EH (cell line): ENCODE results near the gene TEPSIN.

ENCODE experiments used
- DNase-seq: peaks from one replicate; pipeline ENCODE4 v3.0.0-alpha.2; 2015; ENCODE audit warnings: low read depth

The TEPSIN gene

DNA sequence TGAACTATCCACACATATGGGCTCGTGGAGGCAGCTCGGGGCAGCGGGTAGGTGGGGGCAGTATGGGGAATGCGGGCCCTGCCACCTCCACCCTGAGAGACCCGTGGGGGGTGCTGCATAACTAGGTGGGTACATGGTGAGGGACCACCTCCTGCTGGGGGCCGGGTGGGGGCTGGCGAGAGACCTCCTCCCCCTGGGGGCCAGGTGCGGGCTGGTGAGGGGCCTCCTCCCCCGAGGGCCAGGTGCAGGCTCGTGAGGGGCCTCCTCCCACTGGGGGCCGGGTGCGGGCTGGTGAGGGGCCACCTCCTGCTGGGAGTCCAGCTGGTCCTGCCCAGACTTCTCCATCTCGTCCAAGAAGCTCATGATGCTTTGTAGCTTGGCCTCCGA lies 41.5 kb downstream of the TEPSIN start:
- DNase-seq, result no peak

DNA sequence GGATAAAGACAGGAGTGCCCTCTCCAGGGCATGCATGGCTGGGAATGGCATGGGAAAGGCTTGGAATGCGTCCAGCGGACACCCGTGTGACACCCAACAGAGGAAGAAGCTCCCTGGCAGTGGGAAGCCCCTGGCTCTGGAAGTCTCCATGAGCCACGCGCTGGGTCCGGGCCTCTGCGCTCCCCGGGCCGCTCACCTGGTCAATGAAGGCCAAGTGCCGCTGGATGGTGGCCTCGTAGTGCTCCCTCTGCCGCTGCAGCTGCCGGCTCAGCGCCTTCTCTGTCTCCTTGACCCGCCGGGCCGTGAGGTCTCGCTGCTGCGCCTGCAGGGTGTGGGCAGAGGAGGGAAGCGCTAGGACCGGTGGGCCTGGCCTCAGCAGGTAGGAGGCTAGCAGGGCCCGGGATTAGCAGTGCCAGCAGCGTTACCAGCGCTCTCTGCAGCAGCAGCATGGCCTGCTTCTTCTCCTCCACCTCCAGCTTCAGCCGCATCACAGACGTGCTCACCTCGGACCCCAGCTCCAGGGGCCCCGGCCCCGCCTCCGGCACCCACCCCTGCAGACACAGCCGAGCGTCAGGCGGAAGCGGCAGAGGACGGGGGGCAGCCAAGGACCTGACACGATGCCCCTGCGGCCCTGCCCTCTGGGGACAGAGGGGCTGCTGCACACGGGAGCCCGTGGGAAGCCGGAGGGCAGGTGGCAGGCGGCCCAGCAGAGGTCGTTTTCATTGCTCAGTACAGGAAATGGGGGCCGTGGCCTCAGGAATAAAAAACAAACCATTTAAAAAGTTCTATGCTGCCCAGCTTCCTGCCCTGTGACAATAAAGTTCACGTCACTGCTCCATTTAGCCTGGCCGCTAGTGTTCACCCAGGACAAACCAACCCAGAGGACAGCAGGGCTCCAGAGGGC lies 42.1 kb downstream of the TEPSIN start:
- DNase-seq, result no peak

DNA sequence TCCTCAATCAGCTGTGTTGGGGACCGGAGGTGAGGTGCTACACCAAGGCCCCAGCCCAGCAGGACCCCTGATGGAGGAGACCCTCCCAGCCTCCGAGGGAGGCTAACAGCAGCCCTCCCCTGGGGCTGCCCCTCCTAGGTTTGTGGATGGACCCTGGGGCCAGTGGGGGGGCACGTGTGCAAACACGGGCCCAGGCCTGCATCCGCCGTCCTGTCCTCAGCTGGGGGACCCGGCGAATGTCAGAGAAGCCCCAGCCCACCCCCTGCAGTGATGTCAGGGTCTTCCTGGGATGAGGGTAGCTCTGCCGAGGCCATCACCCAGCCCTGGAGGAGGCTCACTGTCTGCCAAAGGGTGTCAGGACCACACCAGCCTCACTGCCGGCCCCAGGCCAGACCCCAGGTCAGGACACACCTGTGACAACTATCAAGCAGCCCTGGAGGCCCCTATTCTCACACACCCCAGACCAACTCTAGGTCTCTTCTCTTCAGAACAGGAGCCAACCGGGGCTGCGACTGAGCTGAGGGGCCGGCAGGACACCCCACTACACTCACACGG lies 42.8 kb downstream of the TEPSIN start:
- no peak for DNase-seq

DNA sequence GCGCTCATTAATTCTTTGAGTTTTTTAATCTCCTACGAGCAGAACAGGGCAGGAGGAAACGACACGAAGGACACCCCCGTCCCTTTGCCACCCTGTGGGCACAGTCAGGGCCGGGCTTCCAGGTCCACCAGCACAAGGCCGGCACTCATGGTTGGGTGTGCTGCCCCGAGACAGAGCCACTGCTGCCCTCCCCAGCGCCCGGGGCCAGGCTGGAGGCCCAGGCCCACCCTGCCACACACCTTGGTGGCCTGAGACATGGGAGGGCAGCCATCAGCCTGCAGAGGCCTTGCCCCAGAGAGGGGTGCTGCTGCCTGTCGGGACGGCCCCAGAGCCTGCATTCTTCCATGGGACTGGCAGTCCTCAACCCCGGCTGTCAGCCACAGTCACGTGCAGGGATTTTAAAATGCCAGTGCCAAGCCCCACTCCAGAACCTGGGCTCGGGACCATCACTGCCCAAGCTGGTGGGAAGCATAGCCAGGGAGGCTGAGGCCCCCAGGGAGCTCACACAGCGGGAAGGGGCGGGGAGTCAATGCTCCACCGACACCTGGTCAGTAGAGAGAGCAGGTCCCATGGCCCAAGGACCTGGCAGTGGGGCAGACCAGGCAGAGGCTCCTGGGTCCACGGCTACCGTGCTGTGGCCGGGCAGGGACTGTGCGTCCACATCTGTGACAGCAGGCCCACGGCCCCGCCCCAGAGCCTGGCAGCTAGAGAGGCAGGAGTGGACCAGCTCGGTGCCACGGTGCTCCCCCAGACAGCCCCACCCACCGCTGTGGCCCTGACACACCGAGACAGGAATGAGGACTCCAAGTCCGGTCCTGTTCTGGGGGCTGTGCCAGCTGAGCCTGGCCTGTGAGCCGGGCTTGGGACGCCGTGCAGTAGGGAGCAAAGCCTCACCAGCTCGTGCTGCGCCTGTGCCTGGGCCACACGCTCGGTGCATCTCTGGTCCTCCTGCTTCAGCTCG lies 43.6 kb downstream of the TEPSIN start:
- DNase-seq, result no peak

DNA sequence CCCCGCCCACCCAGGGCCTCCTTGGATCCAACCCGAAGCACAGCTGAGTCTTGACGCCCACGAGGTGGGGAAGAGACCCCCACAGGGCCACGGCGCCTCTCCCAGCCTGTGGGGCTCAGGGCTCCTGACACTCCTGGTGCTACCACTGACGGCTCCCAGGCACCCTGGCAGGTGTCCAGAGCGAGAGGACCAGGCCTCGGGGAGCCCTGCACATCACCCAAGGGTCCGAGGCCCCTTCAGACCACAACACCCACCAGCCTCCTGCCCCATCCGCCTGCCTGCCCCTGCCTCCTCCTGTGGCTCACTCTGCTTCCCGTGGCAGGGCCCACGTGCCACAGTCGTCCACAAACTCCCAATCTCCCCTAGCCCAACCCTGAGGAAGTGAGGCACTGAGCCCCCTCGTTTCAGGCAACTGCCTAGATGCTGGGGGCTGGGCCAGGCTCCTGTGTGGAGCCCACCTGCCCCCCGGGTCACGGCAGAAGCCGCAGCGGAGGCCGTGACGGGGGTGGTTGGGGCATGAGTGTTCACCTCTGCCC lies 44.6 kb downstream of the TEPSIN start:
- no peak for DNase-seq

DNA sequence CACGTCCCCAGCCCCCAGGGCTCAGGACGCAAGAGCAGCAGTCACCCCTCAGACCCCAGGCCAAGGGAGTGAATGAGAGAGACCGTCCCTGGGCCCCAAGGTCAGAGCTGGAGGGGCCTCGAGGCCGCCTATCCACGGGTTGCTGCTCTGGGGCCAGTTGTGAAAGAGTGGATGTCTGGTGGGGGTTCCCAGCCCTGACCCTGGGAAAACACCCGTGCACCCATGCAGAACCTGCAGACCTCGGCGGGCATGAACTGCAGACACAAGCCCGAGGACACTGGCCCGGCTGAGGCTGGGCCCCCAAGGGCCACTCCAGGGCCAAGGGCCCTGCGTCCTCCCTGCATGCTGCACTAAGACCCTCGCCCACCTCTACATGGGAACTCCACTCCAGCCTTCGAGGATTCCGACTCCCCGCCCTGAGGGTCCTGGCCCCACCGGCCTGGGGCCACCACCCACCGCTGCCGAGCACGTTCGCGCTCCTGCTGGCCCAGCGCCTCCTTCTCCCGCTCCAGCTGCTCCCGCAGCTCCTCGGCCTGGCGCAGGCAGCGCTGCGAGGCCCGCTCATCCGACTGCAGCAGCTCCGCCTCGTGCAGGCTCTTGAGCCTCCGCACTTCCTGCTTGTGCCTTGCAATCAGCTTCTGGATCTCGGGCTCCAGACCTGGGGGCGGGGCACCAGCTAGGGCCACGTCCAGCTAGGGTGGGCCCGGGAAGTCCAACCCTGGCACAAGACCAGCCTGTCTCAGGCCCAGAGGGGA lies 45.2 kb downstream of the TEPSIN start:
- DNase-seq, result no peak

DNA sequence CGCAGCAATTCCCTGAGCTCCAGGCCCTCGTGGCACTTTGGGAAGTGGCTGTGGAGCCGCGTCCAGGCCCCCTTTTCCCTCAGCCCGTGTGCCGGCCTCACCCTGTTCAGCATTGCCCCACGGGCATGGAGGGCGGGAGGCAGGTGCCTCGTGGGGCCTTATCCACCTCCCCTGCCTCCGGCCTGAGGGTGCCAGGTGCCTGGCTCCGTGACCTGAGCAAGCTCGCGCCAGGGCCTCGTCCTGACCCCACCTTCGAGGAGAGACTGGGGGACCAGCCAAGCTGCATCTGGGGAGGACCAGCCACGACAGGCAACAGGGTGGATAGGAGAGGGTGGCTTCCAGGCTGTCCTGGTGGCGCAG lies 45.8 kb downstream of the TEPSIN start:
- no peak for DNase-seq

DNA sequence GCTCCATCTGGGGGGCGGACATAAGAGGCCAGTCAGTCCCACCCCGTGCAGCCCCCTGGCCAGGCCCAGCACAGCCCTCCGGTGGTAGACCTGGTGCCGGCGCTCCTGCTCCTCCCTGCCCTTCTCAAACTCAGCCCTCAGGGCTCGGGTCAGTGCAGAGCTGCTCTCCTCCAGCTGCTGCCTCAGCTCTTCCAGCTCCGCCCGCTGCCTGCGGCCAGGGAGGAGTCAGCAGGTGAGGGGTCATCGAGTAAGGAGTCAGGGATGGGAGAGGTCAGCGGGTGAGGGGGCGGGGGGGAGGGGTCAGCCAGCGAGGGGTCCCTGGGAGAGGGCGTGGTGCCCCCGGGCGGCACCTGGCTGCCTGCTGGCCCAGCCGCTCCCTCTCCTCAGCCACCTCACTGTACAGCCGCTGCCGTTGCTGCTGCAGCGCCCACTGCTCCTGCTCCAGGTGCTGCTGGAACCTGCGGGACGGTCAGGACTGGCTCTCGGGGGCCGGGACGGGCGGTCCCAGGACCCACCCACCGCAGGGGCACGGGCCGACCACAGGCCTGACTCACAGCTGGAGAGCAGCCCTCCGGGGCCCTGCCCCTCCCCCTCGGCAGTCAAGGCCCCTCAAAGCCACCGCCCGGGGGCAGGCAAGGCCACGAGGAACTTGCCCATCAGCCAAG lies 46.3 kb downstream of the TEPSIN start:
- DNase-seq, result no peak

DNA sequence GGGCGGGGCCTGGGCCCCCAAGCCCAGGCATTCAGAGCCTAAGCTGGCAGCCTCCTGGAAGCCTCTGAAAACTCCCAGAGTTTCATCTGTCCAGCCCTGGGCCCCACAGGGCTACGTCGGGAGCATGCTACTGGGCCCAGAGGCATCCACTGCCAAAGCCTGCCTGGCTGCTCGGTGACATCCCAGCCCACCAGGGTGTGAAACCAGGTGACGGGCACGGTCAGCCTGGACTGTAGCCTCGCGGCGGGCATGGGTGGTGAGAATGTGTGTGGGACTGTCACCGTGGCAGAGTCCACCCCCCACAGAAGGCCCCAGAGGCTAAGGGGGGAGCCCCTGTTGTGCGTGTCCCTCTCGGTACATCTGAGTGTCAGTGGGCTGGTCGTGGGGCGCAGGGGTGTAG lies 47.2 kb downstream of the TEPSIN start:
- no peak for DNase-seq

DNA sequence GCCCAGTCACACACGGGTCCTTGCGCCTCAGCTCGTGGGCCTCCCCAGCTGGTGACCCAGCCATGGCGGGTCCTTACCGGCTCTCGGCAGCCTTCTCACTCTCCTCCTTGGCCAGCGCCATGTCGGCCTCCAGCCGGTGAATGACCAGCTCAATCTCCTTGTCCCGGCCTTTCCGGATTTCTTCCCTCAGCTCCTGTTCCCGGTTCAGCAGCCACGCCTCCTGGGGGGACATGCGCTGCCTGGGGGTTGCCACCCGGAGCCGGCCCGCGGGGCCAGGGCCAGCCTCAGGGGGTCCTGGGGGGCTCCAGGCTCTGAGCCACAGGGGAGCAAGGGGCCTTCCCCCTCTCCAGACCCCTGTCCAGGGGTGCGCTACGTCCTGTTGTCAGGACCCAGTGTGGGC lies 47.7 kb downstream of the TEPSIN start:
- DNase-seq, result no peak

DNA sequence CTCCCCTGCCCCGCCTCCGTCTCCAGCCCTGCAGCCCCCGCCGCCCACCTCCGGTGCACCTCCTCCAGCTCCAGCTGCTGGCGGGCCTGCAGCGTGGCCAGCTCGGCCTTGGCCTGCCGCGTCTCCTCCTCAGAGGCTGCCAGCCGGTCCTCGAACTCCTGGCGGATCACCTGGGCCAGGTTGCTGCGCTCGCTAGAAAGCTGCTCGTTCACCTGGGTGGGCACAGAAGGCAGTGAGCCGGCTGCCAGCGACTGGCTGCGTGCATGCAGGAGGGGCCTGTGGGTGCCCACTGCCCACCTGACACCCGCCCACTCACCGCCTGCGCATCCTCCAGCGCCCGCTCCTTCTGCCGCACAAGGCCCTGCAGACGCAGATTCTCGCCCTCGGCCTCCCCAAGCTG lies 48.3 kb downstream of the TEPSIN start:
- no peak for DNase-seq

DNA sequence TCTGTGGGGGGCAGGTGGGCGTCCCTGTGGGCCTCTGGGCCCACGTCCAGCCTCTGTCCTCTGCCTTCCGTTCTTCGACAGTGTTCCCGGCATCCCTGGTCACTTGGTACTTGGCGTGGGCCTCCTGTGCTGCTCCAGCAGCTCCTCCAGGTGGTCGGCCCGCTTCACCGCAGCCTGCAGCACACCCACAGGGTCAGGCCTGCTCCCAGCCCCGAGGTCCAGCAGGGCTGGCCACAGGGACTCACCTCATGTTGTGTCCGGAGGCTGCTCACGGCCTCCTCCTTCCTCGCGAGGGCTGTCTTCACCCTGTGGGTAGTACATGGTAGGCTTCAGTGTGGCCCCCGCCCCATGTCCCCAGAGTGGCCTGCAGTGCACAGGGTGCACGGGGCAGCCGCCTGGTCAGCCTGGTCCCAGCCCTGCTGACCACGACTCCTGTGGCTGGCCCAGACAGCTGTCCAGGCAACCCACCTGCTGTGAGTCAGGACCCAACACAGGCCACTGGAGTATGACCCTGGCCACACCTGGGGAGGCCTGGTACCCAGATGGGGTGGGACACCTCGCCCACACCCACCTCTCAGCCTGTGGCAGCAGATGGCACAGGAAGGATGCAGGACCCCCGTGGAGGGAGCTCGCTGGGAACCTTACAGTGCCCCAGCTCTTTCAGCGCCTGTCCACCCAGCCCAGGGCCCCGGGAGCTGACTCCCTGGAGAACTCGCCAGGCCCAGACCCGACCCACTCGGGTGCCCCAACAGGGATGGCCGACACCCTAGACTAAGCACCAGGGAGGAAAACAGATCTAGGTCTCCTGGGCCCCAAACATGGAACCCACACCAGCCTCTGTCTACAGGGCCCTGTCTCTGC lies 49.0 kb downstream of the TEPSIN start:
- no peak for DNase-seq

DNA sequence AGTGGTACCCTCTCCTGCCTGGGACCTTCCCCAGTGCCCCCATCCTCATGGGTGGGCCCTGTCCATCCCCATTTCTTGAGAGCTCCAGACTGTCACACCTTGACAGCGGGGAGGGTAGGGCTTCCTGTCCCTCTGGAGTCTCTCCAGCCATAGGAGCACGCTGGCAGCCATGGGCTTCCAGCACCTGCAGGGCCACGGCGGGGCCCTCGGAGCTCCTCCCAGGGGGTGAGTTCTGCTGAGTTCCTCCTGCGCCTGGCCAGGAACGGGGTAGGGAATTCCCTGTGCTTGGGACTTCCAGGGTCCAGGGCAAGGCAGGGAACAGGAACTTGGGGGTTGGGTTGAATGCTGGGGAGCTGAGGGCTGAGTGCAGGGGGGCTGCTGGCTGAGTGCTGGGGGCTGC lies 49.8 kb downstream of the TEPSIN start:
- no peak for DNase-seq

DNA sequence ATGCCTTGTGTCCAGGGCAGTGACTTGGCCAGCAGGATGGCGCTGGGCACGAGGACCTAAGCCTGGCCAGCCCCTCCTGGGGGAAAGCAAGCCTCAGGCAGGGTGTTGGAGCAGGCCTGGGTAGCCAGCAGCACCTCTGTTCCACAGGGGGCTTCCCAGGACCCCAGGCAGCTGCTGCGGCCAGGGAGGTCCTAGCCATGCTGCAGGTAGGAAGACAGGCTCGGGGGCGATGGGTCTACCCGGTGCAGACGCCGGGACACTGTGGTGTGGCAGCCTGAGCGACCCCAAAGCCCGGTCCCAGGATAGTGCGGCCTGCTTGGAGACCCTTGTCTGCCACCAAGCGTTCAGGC lies 50.4 kb downstream of the TEPSIN start:
- DNase-seq, result no peak

DNA sequence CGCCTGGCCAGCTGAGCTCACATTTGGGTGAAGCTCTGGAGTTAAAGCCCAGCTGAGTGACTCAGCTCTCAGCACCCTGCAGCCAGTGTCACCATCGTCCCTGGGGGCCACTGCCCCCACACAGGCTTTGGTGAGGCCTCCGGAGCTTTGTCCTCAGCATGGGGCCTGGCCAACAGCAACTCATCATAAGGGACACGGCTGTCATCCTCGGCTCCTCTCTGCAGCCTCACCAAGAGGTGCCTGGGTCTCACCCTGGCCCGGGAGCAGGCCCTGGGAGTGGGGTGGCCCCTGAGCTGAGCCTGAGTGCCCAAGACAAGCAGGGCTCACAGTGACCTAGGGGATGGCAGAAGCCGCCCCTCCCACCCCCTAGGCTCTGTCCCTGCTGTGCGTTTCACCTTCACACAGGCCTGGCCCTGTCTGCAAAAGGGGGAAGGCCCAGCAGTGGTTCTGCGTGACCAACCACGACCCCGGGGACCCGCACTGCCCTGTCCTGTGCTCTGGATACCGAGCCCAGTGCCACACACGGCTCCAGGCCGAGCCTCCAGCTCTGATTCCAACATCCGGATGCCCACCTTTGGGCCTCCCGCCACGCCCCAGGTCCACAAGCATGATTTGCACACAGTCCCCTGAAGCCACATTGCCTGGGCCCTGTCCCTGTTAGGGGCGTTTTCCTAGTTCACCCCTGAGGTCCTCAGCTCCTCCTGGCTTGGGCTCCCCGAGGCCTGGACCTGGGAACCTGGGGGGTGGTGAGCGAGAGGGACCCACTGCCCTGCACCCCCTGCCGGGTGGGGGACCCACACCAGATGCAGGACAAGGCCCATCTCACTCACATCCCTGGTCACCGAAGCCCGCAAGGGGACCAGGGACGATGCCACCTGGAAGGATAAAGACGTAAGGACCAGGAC lies 51.0 kb downstream of the TEPSIN start:
- no peak for DNase-seq

DNA sequence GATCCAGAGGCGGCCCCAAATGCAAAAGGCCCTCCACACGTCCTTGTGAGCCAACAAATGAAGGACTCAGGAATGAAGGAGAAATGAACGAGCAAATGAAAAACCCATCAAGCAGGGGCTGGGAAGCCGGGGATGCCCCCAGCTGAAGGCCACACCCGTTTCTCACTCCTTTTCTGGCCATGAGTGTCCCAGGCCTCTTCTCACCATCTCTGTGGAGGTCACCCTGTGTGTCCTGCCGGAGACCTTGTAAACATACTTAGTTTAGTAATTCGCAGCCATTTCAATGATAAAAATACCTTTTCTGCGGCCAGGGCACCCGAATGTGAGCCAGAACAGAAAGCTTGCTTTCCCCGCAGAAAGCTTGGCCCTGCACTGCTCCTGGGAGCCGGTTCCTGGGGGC lies 51.7 kb downstream of the TEPSIN start:
- DNase-seq, result no peak

DNA sequence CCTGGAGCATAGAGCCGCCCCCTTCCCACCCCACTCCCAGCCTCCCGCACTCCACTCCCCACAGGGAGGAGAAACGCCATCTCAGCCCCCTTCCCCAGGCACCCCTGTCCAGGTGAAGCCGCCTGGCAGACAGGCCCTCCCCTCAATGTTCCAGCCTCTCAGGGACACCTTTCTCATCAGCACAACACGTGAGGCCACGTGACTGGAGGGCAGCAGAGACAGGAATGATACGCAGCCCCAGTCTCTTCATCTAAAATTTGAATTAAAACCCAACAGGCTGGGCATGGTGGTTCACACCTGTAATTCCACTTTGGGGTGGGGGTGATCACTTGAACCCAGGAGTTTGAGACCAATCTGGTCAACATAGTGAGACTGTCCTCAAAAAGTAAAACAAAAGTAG lies 52.7 kb downstream of the TEPSIN start:
- DNase-seq, result no peak

DNA sequence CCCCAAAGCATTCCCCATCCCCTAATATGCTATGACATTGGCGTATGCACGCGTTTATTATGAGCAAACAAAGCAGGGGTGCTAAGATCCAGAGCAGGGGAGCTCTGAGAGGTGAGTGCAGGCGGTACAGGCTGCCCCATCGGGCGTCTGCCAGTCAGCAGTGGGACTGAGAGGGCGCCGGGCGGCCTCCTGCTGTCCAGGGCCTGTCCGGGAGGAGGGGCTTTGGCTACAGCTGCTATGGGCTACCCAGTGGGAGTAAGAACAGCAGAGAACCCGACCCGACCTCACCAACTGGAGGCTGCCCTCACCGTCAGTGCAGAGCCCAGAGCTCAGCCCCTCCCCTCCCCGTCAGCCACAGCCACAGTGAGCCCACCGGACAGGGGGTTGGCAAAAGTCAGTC lies 54.3 kb downstream of the TEPSIN start:
- DNase-seq, result no peak

DNA sequence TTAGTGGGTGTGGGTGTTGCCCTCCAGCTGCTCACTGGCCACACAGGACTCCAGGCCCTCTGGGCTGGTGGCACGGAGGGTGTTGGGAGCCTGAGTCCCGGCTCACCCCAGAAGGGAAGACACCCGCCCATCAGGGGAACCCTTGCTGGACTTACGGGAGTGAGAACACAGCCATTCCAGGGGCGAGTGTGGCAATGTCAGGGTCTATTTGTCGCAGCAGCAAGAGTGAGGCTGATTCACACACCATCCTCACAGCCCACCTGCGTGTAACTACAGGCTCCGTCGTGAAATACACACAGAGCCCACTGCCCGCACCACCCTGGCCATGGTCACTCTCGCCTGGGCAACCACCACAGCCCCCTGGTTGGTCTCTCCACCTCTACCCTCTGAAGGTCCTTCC lies 55.0 kb downstream of the TEPSIN start:
- no peak for DNase-seq
